ENCODE results near the gene SPTBN4.
"Not testable (repeated sequence)": the region's sequence is repeated elsewhere in the genome, so short reads cannot be mapped to it uniquely, and the experiment has no call there.

Gene SPTBN4

DNA sequence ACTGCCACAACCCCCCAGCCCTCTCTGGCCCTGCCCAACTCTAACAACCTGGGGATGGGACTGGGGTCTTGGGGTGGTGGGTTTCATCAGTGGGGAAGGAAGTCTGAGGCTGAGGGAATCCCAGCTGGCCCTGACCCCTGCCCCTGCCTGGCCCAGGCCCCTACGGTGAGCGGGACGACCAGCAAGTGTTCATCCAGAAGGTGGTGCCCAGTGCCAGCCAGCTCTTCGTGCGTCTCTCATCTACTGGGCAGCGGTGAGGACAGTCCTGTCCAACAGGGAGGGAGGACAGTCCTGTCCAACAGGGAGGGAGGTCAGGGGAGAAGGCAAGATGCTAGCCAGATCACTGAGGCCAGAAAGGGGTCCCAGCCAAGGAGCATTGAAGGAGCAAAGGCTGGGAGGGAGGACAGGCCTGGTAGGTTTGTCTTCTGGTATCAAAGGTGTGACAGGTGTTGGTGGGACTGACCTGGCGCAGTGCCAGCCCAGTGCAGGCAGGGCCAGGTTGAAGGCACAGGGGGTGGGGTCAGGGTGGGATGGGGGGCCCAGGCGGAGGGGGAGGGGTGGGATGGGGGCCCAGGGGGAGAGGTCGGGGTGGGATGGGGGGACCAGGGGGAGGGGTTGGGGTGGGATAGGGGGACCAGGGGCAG, 122.2 kb downstream of the SPTBN4 start:
- DNase-seq (ENCODE audit: low read depth): no peak

DNA sequence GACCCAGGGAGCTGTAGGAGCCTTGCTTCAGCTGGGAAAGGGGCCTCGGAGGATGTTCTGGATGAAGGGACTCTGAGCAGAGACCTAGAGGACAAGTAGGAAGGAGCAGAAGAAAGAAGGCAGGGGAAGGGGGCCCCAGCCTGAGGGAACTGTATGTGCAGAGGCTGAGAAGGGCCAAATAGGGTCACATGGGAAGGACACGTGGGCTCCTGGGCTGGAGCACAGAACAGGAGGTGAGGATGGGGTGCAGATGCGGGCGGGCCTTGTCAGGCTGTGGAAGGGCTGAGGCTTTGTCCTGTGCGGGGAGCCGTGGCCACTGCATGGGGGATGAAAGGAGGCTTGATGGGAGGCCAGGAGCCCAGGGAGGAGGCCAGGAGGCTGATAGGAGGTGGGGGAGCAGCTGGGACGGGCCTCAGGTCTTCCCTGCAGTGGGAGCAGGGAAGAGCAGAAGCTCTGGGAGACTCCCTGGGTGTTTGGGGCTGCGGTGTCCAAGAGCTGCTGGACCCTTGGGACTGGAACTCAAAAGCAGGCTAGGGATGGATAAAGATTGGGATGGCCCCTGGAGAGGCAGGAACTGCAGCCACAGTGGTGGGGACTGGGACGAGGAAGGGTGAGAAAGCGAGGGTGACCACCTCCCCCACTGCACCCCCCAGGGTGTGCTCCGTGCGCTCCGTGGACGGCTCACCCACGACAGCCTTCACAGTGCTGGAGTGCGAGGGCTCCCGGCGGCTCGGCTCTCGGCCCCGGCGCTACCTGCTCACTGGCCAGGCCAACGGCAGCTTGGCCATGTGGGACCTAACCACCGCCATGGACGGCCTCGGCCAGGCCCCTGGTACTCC, 123.0 kb downstream of the SPTBN4 start:
- no peak for DNase-seq (ENCODE audit: low read depth)

DNA sequence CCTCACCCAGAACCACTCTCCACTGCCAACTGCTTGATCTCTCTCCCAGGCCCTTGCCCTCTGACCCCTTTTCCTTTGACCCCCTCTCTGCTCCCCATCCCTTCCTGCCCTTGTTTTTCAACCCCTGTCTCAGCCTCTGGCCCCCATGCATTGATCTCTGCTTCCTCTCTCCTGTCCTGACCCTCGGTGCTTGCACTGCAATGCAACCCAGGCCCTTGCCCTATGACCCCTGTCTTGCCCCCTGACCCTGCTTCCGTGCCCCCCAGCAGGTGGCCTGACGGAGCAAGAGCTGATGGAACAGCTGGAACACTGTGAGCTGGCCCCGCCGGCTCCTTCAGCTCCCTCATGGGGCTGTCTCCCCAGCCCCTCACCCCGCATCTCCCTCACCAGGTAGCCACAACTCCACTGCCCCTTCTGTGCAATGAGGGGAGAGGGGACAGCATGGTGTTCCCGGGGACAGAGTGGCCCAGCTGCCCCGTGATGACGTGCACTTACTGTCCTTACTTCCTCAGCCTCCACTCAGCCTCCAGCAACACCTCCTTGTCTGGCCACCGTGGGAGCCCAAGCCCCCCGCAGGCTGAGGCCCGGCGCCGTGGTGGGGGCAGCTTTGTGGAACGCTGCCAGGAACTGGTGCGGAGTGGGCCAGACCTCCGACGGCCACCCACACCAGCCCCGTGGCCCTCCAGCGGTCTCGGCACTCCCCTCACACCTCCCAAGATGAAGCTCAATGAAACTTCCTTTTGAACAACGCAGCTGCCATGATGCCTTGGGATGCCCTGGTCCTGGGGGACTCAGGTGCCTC, 123.9 kb downstream of the SPTBN4 start:
- DNase-seq (ENCODE audit: low read depth): no peak

DNA sequence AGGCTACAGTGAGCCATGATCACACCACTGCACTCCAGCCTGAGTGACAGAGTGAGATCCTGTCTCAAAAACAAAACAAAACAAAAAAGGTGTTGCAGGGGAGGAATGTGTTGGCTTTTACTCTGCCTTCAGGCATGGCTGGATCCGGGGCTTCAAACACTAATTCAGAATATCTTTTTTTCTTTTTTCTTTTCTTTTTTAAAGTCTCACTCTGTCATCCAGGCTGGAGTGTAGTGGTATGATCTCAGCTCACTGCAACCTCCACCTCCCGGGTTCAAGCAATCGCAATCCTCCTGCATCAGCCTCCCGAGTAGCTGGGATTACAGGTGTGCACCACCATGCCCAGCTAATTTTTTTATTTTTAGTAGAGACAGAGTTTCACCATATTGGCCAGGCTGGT, 124.9 kb downstream of the SPTBN4 start:
- not testable (repeated sequence) for DNase-seq (ENCODE audit: low read depth)

DNA sequence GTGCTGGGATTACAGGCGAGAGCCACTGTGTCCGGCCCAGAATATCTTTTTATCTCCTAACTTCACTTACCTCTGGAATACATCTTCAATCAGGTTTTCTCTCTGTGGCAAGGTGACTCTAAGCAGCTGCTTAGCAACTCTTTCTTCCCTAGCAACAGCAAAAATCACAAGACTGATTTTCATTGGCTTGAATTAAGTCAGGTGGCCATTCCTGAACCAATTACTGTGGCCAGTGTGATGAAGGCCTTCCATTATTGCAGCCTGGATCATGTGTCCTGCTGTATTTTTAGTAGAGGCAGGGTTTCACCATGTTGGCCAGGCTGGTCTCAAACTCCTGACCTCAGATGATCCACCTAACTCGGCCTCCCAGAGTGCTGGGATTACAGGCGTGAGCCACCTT, 125.4 kb downstream of the SPTBN4 start:
- no peak for DNase-seq (ENCODE audit: low read depth)

DNA sequence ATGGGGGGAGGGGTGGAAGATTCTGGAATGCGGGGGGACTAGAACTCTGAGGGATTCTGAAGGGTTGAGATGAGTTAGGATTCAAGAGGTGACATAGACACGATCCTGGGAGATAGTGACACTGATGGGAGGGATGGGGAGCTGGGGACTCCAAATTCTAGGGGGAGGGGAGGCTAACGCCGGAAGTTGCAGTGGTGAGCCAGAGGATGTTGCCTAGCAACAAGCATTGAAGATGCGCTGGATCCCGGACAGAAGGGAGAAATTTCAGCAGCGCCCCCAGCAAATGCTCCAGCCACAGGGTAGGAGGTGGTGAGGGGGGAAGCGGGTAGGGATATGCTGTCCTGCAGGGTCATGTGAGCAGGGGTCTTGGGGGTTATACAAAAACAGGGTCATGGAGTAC, 127.5 kb downstream of the SPTBN4 start:
- no peak for DNase-seq (ENCODE audit: low read depth)

DNA sequence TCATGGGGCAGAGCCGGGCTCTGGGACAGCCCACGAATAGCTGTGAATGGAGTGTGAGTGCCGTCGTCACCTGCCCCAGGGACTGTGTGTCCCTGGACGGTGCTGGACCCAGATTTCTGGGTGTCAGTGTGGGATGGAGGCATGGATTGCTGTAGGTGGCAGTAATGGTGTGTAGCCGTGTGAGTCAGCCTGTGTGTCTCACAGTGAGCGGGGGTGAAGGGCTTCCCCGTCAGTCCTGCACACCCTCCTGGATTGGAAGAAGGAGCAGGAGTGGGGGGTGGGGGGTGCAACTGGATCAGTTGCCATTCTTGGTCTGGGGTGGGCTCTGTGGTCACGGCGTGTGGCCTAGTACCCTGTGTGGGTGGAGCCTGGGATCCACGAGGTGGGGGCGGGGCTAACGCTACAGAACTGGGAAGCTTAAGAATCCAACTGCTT, 127.9 kb downstream of the SPTBN4 start:
- DNase-seq (ENCODE audit: low read depth): no peak

DNA sequence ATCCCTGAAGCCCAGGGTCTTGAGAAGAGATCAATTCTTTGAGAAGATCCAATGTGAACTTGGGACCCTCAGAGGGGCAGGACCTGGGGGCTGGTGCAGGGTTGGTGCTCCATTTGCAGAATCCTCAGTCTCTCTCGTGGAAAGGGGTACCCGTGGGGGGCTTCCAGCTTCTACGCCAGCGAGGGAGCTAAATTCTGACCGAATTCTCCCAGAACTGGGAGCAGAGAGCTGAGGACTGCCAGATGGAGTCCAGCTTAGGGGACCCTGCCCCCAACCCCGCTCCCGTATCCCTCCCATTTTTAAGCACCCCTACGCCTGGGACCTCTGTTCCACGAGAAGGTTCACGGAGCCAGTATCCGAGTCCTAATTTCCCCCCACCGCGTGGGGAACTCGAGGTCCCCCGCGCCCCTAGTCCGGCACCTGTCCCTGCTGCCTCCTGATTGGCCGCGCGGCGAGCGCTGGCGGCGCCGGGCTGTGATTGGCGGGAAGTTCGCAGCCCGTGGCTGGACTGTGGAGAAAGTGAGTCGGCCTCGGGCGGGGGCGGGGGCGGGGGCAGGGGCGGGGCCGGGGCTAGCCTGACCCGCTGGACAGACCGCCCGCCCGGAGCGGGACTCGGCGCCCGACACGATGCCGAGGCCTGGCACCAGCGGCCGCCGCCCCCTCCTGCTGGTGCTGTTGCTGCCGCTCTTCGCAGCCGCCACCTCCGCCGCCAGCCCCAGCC, 130.0 kb downstream of the SPTBN4 start:
- DNase-seq (ENCODE audit: low read depth): no peak

DNA sequence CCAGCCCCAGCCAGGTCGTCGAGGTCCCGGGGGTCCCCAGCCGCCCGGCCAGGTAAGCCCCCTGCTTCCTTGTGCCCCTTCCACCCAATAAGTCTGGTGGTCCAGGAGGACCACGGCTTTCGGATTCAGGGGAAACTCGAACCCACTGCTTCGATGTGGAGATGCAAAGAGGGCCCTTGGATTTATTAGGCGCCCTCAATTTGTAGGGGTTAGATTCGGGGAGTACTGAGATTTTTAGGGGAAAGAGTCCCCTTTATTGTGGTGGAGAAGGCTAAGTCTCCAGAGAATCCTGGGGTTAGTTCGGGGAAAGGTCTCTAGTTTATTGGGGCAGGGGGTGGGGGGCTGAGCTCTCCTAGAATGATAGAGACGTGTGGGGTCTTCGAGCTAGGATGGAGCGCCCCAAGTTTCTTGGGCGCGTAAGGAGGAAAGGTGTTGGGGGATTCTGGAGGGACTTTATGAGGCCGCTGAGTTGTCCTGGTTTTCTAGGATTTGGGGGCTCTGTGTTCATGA, 130.6 kb downstream of the SPTBN4 start:
- no peak for DNase-seq (ENCODE audit: low read depth)

DNA sequence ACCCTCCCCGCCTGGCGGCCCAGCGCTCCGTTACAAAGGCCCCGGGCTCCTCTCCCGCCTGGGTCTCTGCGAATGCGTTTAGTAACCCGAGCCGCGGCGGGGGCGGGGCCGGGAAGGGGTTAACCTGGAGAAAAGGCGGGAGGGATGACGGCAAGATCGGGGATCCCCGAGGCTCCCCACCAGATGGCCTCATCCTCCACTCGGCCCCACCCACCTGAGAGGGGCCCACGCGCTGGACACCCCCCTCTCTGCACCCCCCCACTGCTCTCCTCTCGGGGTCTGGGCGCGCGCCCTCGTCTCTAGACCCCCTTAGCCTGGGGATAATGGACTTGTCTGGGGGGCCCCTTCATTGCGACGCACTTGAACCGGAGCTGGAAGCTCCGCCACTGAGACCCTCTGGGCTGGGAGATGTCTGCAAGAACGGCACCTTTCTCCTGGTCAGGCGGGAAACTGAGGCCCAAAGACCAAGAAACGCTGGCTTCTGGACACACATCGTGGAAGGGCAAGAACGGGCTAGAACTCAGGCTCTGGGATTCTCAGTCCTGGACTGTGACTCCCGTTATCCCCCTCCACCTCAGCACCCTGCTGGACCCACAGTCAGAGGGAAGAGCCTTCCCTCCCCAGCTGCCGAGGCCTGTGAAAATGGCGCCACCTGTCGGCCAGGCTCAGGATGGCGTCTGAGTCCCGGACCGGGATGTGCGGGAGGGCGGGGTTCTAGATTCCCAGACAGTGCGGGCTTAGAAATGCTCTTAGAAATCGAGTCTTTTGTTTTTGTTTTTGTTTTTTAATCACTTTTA, 131.5 kb downstream of the SPTBN4 start:
- peak; percentile 76 for DNase-seq (ENCODE audit: low read depth)

DNA sequence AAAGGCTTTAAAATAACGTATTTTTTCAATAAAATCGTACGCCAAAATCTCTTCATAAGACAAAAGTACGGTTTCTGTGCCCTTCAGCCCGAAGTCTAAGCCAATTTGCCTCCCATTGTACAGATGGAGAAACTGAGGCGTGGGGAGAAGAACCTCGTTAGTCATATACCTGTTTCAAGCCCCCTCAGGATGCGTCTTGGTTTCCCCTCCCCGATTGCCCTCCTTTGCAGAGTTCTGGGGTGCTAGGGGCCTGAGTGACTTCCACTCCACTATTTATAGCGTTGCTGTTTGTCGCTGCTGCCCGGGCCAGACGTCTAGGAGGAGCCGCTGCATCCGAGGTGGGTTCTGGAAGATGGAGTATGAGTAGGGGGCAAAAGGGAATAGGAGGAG, 132.1 kb downstream of the SPTBN4 start:
- no peak for DNase-seq (ENCODE audit: low read depth)

DNA sequence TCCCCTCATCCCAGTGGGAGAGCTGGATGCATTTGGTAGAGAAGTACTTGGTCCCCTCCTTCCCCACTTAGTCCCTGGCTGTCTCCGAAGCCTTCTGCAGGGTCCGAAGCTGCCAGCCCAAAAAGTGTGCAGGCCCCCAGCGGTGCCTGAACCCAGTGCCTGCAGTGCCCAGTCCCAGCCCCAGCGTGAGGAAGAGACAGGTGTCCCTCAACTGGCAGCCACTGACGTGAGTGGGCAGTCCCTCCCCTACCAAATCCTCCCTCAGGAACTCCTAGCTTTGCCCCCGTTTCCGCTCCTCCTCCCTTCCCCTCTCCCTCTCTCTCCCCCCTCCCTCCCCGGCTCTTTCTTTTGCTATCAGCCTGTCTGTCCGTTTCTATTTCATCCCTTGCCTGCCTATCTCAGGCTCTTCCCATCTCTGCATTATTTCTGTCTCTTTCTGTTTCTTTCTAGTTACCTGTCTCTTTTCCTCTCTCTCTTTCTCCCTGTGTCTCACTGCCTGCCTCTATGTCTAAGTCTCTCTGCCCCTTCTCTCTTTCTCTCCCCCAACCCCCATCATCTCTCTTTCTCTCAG, 132.6 kb downstream of the SPTBN4 start:
- DNase-seq (ENCODE audit: low read depth): no peak

DNA sequence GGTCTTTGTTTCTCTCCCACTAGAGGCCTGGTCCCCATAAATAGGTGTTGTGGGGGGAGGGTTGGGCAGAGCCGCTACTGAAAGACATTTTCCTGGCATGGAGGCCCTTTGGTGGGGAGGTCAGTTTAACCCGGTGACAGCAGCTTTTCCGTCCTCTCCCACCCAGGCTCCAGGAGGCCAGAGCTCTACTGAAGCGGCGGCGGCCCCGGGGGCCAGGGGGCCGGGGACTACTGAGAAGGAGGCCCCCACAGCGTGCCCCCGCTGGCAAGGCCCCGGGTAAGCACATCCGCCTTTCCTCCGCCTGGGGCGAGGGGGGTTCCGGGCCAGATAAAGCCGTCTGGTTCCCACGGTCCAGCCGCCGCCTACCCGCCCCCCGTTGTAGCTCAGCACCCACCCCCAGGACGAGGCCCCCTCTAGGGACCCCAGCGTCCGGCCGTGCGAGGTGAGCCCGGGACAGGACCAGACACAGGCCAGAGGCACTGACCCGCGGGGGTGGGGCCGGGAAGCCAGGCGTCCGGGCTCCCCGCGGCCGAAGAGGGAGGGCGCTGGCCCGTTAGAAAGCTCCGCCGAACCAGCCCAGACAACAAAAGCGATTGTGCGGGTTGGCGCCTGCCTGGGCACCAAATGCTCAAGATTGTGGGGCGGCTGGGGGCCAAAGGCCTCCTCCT, 133.2 kb downstream of the SPTBN4 start:
- DNase-seq (ENCODE audit: low read depth): no peak

DNA sequence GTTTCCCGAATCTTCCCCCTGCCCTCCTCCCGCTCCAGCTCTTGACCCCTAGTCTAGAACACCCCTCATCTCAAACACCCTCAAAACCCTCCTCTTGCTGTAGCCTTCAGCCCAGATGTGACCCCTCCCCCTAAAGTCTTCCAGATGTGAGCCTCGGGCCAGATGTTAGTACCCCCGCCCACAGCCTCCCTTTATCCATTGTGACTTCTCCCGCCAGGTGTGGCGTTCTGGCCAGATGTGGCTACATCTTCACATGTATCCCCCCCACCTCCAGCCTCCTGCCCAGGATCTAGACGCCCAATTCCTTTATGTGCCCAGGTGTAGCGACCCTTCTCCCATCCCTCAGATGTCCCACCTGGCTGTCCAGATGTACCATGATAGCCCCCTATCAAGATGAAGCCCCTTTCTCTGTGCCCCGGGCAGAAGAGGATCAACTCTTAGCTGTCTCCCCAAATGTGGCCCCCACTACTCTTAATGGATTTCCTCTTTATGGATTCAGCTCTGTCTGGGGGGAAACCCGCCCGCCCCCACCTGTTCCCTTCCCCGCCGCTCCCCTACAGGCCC, 133.9 kb downstream of the SPTBN4 start:
- no peak for DNase-seq (ENCODE audit: low read depth)

DNA sequence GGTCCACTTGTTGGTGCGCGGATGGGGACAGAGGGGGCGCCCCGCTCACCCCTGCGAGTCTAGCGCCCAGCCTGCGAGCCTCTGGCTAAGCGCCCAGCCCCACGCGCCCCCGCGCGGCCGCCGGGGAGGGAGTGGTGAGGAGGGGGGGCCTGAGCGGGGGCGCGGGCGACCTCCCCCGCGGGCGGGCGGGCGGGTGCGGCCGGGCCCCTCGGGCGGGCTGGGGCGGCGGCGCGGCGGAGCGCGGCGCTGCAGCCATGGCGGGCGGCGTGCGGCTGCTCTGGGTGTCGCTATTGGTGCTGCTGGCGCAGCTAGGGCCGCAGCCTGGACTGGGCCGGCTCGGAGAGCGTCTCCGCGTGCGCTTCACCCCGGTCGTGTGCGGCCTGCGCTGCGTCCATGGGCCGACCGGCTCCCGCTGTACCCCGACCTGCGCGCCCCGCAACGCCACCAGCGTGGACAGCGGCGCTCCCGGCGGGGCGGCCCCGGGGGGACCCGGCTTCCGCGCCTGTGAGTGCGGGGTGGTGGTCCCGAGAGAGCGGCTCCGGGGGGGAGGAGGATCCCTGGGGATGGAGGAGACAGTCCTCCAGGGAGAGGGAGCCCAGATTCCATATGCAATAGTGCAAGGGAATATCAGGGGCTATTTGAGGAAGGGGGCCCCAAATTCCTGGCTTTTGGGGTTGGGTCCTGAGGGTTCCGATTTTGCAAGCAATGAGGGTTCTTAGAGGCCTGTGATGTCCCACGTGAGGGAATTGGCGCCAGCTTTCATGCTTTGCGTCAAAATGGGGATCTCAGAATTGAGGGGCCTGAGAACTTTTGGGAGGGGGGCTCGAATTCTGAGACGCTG, 134.6 kb downstream of the SPTBN4 start, which contains the start of gene LTBP4:
TSS of gene LTBP4 (plus strand) at position 236 of the 841 bp plus-strand sequence. CDS start at position 255, 19 bp downstream.
- DNase-seq (ENCODE audit: low read depth): no peak

DNA sequence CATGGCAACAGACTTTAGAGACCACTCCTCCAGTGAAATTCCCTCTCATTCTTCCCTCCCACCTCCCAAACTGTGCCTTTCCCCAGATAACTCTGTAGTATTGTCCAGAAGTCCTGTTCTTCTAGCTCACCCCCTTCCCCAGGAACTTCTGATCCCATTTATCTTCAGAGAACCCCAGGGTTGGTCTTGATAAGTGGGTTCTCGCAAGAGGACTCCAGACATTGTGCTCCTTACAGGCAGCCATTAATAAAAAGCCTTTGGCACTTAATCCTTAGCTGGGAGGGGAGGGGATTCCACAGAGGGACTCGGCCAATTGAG, 136.2 kb downstream of the SPTBN4 start:
- DNase-seq (ENCODE audit: low read depth): no peak

DNA sequence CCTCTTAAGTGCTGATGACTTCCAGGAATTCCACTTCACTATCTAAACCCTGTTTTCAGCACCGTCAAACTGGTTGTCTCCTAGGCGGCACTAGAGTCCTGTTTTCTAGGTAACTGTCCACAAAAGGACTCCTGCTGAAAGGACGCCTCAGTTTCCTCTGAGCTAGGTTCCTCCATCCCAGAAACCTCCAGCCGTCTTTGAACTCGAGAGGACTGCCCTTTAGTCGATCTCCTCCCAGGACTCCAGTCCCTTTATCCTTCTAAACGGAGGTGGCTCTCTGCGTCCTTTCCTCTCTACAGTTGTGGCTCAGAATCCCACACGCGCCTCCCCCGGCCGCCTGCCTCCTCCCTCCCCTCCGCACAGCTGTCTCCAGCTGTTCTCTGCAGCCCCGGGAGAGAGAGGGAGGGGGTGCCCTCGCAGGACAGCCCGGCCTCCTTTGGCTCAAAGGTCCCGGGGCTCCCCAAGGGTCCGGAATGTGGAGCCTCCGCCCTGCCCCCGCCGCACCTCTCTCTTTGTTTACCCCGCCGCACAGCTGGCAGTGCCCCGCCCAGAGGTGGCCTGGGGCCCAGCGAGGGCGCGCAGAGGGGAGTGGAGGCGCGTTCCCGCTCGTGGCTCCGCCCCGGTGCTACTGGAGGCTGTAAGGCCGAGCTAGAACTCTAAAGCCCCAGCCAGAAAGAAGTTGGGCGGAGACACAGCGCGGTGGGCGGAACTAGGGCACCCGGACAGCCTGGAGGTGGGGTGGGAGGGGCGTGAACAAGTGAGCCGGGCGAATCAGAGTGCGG, 136.8 kb downstream of the SPTBN4 start:
- DNase-seq (ENCODE audit: low read depth): peak; percentile 94

DNA sequence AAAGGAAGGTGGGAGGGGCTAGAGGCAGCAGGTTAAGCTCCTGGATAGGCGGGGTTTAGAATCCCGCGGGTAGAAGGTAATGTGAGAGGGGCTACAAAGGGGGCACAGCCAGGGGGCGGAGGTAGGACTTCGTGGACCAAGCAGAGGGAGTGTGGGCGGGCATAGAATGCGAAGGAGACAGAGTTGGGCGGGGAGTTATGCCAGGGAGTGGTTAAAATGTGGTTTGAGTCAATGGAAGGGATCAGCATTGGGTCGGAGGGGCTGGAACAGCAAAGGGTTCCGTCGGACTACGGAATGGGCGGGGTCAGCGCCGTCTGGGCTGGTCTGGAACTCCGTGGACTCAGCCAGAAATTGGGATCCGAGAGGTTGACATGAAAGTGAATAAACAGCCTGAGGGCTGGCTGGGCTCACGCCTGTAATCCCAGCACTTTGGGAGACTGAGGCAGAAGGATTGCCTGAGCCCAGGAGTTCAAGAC, 137.4 kb downstream of the SPTBN4 start:
- DNase-seq (ENCODE audit: low read depth): no peak
